Lower leg skin (tissue), 3 donors: ENCODE measurements around the gene TRPV6.

ENCODE experiments used
- CTCF ChIP-seq, 3 donors: fragments of 450-650 bp; IDR thresholded peaks; one replicate each; pipeline ENCODE4 v1.5.1; 2016; ENCODE audit warnings: antibody characterized with exemption in 3 of 3, mild to moderate bottlenecking in 3 of 3, moderate library complexity in 2 of 3
- POLR2A ChIP-seq, 2 donors: fragments of 450-650 bp; IDR thresholded peaks; one replicate each; pipeline ENCODE4 v1.6.1; 2016 to 2017; ENCODE audit warnings: antibody characterized with exemption in 2 of 2, mild to moderate bottlenecking in 1 of 2, moderate library complexity in 1 of 2

- TF ChIP-seq CTCF (IDR thresholded peaks at IDR 0.05) (no peak), POLR2A (IDR thresholded peaks at IDR 0.05) (no peak)
Measured at GRCh38 chr7:142910031-142910433, 24.5 kb upstream of the TRPV6 start.
